ENCODE data around the gene CHRM3.

The CHRM3 gene

DNA sequence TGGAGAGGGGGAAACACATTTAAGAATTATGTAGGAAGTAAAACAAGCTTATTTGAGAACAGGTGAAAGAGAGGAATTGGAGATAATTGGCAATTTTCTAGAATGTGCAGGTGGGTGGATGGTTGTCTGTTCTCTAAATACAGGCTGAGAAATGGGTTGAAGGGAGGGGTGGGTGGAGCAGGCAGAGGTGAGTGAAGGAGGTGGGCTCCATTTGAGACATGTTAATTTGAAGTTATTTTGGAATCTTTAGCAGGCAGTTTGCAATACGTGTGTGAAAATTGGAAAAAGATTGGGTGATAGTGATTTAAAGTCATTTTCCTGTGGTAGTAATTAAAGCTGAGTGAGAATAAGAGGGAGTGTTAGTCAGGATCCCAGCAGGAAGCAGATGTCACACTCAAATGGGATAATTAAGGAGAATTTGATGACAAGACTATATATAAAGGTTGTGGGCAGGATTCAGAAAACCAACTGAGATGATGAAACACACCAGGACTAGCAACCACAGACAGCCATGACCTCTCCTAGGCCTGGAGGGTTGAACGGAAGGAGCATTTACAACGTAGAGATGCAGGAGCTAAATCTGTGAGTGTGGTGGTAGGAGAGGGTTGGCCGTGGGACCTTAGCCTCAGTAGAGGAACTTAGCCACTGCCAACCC, 40.6 kb downstream of the CHRM3 start:
- TF ChIP-seq, protein P1, sequence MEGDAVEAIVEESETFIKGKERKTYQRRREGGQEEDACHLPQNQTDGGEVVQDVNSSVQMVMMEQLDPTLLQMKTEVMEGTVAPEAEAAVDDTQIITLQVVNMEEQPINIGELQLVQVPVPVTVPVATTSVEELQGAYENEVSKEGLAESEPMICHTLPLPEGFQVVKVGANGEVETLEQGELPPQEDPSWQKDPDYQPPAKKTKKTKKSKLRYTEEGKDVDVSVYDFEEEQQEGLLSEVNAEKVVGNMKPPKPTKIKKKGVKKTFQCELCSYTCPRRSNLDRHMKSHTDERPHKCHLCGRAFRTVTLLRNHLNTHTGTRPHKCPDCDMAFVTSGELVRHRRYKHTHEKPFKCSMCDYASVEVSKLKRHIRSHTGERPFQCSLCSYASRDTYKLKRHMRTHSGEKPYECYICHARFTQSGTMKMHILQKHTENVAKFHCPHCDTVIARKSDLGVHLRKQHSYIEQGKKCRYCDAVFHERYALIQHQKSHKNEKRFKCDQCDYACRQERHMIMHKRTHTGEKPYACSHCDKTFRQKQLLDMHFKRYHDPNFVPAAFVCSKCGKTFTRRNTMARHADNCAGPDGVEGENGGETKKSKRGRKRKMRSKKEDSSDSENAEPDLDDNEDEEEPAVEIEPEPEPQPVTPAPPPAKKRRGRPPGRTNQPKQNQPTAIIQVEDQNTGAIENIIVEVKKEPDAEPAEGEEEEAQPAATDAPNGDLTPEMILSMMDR (IDR thresholded peaks at IDR 0.05; ENCODE audit: insufficient read depth, low read depth, low read length, missing control alignments) = no peak
- DNase-seq (ENCODE audit: low read depth) = no peak

DNA sequence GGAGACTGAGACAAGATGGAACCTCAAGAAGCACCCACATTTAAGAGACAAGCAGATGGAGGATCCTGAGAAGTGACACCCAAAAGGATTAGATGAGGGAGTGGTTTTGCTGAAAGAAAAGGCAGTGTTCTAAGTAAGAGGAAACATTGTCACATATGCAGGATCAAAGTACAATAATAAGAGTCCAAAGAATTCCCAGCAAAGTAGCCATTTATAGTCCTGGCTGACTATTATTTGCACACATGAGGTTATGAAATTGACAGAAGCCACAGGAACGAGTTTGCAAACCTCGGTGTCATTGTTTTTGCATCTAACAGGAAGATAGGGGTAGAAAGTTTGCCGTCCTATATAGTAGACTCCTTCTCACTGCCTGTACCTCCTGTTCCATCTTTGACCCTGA, 41.3 kb downstream of the CHRM3 start:
- TF ChIP-seq, protein P1 (IDR thresholded peaks at IDR 0.05; ENCODE audit: insufficient read depth, low read depth, low read length, missing control alignments) = no peak
- H3K4me3 ChIP-seq (ENCODE audit: low read length) = no peak overlapping the region
- DNase-seq (ENCODE audit: low read depth) = no peak

More for the DNA sequence above, 40.6 kb downstream of the CHRM3 start:
- no peak overlapping the region for H3K4me3 ChIP-seq (ENCODE audit: low read length)

GRCh38 chr1:239428120-239428710, 41.8 kb downstream of the CHRM3 start:
- DNase-seq (ENCODE audit: low read depth) = no peak
- TF ChIP-seq, protein P1 (IDR thresholded peaks at IDR 0.05; ENCODE audit: insufficient read depth, low read depth, low read length, missing control alignments) = no peak

DNA sequence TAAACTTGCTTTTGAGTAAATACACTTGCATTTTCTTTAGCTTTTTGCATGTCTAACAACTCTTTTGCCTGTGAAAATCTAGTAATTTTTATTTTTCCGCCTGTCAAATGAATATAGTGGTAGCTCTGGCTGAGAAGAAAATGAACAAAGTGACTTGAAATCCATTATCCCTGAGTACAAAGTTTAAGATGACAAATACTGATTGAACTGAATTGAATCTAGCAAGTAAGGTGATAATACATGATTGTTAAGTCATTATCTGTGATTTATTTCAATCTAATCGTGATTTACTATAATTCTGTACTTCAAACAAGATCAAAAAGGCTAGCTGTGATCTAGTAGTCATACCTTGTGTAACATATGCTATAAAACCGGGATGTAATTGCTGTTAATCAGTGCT, 42.8 kb downstream of the CHRM3 start:
- no peak for DNase-seq (ENCODE audit: low read depth)
- TF ChIP-seq, protein P1 (IDR thresholded peaks at IDR 0.05; ENCODE audit: insufficient read depth, low read depth, low read length, missing control alignments) = no peak
- no peak overlapping the region for H3K4me3 ChIP-seq (ENCODE audit: low read length)

More at GRCh38 chr1:239428120-239428710, 41.8 kb downstream of the CHRM3 start:
- no peak overlapping the region for H3K4me3 ChIP-seq (ENCODE audit: low read length)

- TF ChIP-seq, protein P1 (IDR thresholded peaks at IDR 0.05; ENCODE audit: insufficient read depth, low read depth, low read length, missing control alignments) = no peak
- no peak for DNase-seq (ENCODE audit: low read depth)
- H3K4me3 ChIP-seq (ENCODE audit: low read length) = no peak overlapping the region
These were observed 45.9 kb downstream of the CHRM3 start for GRCh38 chr1:239432255-239432654.

DNA sequence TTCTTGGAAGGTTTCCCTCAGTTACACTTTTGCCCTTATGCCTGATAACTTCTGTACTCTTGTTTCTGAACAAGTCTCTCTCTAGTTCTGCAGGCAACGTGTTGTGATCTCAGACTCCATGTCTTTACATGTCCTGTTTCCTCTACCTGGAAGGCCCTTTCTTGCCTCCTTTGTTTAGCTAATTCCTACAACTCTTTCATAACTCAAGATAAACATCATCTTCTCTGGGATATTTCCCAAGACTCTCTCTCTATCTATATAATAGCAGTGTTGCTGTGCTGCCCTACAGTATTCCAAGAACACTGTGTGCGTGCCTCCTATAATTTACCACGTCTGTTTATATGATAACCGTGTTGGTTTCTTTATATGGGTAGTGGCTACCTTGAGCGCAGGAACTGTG, 47.8 kb downstream of the CHRM3 start:
- peak; percentile 74 for DNase-seq (ENCODE audit: low read depth)
- TF ChIP-seq, protein P1 (IDR thresholded peaks at IDR 0.05; ENCODE audit: insufficient read depth, low read depth, low read length, missing control alignments) = no peak
- H3K4me3 ChIP-seq (ENCODE audit: low read length) = no peak overlapping the region
